ENCODE measurements around the gene LDLRAD3.

The LDLRAD3 gene

GRCh38 chr11:36016709-36017108 lies 72.8 kb downstream of the LDLRAD3 start:
- no peak for DNase-seq
- TF ChIP-seq GATA1 (IDR thresholded peaks at IDR 0.05; ENCODE audit: low read depth, low read length) (no peak), POLR2A (IDR thresholded peaks at IDR 0.05; ENCODE audit: low read length) (no peak)

GRCh38 chr11:36019005-36019596 lies 75.2 kb downstream of the LDLRAD3 start:
- TF ChIP-seq POLR2A (IDR thresholded peaks at IDR 0.05; ENCODE audit: low read length): no peak
- no peak for TF ChIP-seq GATA1 (IDR thresholded peaks at IDR 0.05; ENCODE audit: low read depth, low read length)

GRCh38 chr11:36019722-36020121 lies 75.9 kb downstream of the LDLRAD3 start:
- no peak for TF ChIP-seq GATA1 (IDR thresholded peaks at IDR 0.05; ENCODE audit: low read depth, low read length)
- TF ChIP-seq POLR2A (IDR thresholded peaks at IDR 0.05; ENCODE audit: low read length): no peak
- DNase-seq: peak; percentile 33 to 37

More at GRCh38 chr11:36019005-36019596, 75.2 kb downstream of the LDLRAD3 start:
- DNase-seq: peak; percentile 44 to 84

GRCh38 chr11:36022882-36023281 lies 79.0 kb downstream of the LDLRAD3 start:
- DNase-seq: no peak
- TF ChIP-seq GATA1 (IDR thresholded peaks at IDR 0.05; ENCODE audit: low read depth, low read length): no peak
- no peak for TF ChIP-seq POLR2A (IDR thresholded peaks at IDR 0.05; ENCODE audit: low read length)

GRCh38 chr11:36023922-36024321 lies 80.1 kb downstream of the LDLRAD3 start:
- DNase-seq: no peak

GRCh38 chr11:36024716-36025115 lies 80.9 kb downstream of the LDLRAD3 start:
- no peak for DNase-seq
- TF ChIP-seq POLR2A (IDR thresholded peaks at IDR 0.05; ENCODE audit: low read length) (no peak), GATA1 (IDR thresholded peaks at IDR 0.05; ENCODE audit: low read depth, low read length) (no peak)

More at GRCh38 chr11:36023922-36024321, 80.1 kb downstream of the LDLRAD3 start:
- TF ChIP-seq GATA1 (IDR thresholded peaks at IDR 0.05; ENCODE audit: low read depth, low read length): no peak
- TF ChIP-seq POLR2A (IDR thresholded peaks at IDR 0.05; ENCODE audit: low read length): no peak

GRCh38 chr11:36026315-36026968 lies 82.6 kb downstream of the LDLRAD3 start:
- peak; percentile 15 to 20 for DNase-seq
- TF ChIP-seq POLR2A (IDR thresholded peaks at IDR 0.05; ENCODE audit: low read length) (no peak), GATA1 (IDR thresholded peaks at IDR 0.05; ENCODE audit: low read depth, low read length) (no peak)

GRCh38 chr11:36027731-36028130 lies 83.9 kb downstream of the LDLRAD3 start:
- no peak for TF ChIP-seq POLR2A (IDR thresholded peaks at IDR 0.05; ENCODE audit: low read length)
- no peak for TF ChIP-seq GATA1 (IDR thresholded peaks at IDR 0.05; ENCODE audit: low read depth, low read length)
- DNase-seq: peak; percentile 14 to 48

- no peak for DNase-seq
- TF ChIP-seq POLR2A (IDR thresholded peaks at IDR 0.05; ENCODE audit: low read length) (no peak), GATA1 (IDR thresholded peaks at IDR 0.05; ENCODE audit: low read depth, low read length) (no peak)
Observed at GRCh38 chr11:36029616-36030015, 85.8 kb downstream of the LDLRAD3 start.

- no peak for DNase-seq
- no peak for TF ChIP-seq POLR2A (IDR thresholded peaks at IDR 0.05; ENCODE audit: low read length)
- no peak for TF ChIP-seq GATA1 (IDR thresholded peaks at IDR 0.05; ENCODE audit: low read depth, low read length)
Observed at GRCh38 chr11:36030731-36031281, 86.9 kb downstream of the LDLRAD3 start.

GRCh38 chr11:36033082-36033751 lies 89.4 kb downstream of the LDLRAD3 start:
- no peak for DNase-seq
- TF ChIP-seq GATA1 (IDR thresholded peaks at IDR 0.05; ENCODE audit: low read depth, low read length): no peak
- TF ChIP-seq POLR2A (IDR thresholded peaks at IDR 0.05; ENCODE audit: low read length): no peak

- no peak for DNase-seq
- TF ChIP-seq POLR2A (IDR thresholded peaks at IDR 0.05; ENCODE audit: low read length): no peak
- TF ChIP-seq GATA1 (IDR thresholded peaks at IDR 0.05; ENCODE audit: low read depth, low read length): no peak
Observed at GRCh38 chr11:36033936-36034335, 90.1 kb downstream of the LDLRAD3 start.

- TF ChIP-seq GATA1 (IDR thresholded peaks at IDR 0.05; ENCODE audit: low read depth, low read length) (no peak), POLR2A (IDR thresholded peaks at IDR 0.05; ENCODE audit: low read length) (no peak)
- no peak for DNase-seq
Observed at GRCh38 chr11:36034551-36035331, 90.9 kb downstream of the LDLRAD3 start.

Data from erythroblast (primary cell).